Upper lobe of left lung (tissue), 6 donors: ENCODE measurements around the gene CATSPERB. TPM values are rescaled to one million over a fixed set of nuclear protein-coding genes. Genes with fewer than 3 reads are reported as not detected.
"Not testable (repeated sequence)": the region's sequence is repeated elsewhere in the genome, so short reads cannot be mapped to it uniquely, and the experiment has no call there.

Experiments used
- ATAC-seq, 2 donors: fragments of 200-7000 bp; cut with Tn5 transposase; one replicate each; pipeline ENCODE4 v1.9.1; 2022; ENCODE audit warnings: mild to moderate bottlenecking in 2 of 2, moderate library complexity in 2 of 2; ENCODE audit not compliant: low FRiP score in 2 of 2
- DNase-seq, 2 donors: peaks; one replicate each; pipeline ENCODE4 v3.0.0-alpha.2; 2019 to 2020
- H3K27ac ChIP-seq, 4 donors: fragments of 200-600 bp; sonication (generic); one replicate each; pipeline ENCODE4 v1.5.1; 2016 to 2019
- H3K27me3 ChIP-seq, 4 donors: fragments of 200-600 bp; sonication (generic); one replicate each; pipeline ENCODE4 v1.5.1; 2017 to 2019
- H3K36me3 ChIP-seq, 4 donors: fragments of 200-600 bp; sonication (generic); one replicate each; pipeline ENCODE4 v1.5.1; 2016 to 2019
- H3K4me1 ChIP-seq, 4 donors: fragments of 200-600 bp; sonication (generic); one replicate each; pipeline ENCODE4 v1.5.1; 2018 to 2019
- H3K4me3 ChIP-seq, 4 donors: fragments of 200-600 bp; sonication (generic); one replicate each; pipeline ENCODE4 v1.5.1; 2017 to 2019; ENCODE audit warnings: mild to moderate bottlenecking in 2 of 4, moderate library complexity in 1 of 4
- H3K9me3 ChIP-seq, 4 donors: fragments of 200-600 bp; sonication (generic); one replicate each; pipeline ENCODE4 v1.5.1; 2018 to 2019
- EP300 ChIP-seq, 4 donors: sonication (generic); formaldehyde crosslinking; IDR thresholded peaks; one replicate each; pipeline ENCODE4 v1.5.1; 2017; ENCODE audit warnings: antibody characterized with exemption in 4 of 4, control low read depth in 2 of 4
- POLR2A ChIP-seq, 4 donors: fragments of 450-650 bp; IDR thresholded peaks; one replicate each; pipeline ENCODE4 v1.5.1; 2016 to 2017; ENCODE audit warnings: antibody characterized with exemption in 4 of 4, mild to moderate bottlenecking in 2 of 4
- POLR2AphosphoS5 ChIP-seq, 2 donors: sonication (generic); formaldehyde crosslinking; IDR thresholded peaks; one replicate each; pipeline ENCODE4 v1.5.1; 2017; ENCODE audit warnings: antibody characterized with exemption in 2 of 2
- WGBS, 2 donors: methylation state at CpG; one replicate each; pipeline ENCODE4 v1.1.5; 2017 to 2018; 5-methylcytosine and 5-hydroxymethylcytosine counted together
- total RNA-seq, 6 donors: library from RNA; depleted of rRNA in 4 of 6; stranded (reverse); fragments of >200 nt in 4 of 6; gene quantifications; one replicate each; pipeline versions ENCODE4 v1.1.0 to v1.2.1, GENCODE V29; 2016 to 2021
- TF ChIP-seq, protein P1 (sequence below), 6 experiments: fragments of 450-650 bp in 4 of 6; fragments of 200-600 bp in 2 of 6; sonication (generic) in 2 of 6; IDR thresholded peaks; one replicate each; pipeline ENCODE4 v1.5.1; 2016 to 2019; ENCODE audit warnings: antibody characterized with exemption in 6 of 6
- donor health status: DM: no; HTN: no; CAD: no; lungs with moderate emphysema.
- donor health status: DM: no; HTN: yes; CAD: no; lungs with severe emphysema.

The CATSPERB gene
- total RNA-seq, 6 donors from 2014 or later, result 0.63 to 16.8 (median 3.9) TPM

- Histone ChIP-seq H3K9me3 (no peaks in the 10 kb centered on the region), H3K27ac (no peak overlapping the region), H3K4me3 (no peak overlapping the region), H3K27me3 (no peaks in the 10 kb centered on the region), H3K4me1 (no peaks in the 10 kb centered on the region), H3K36me3 (no peaks in the 10 kb centered on the region)
- TF ChIP-seq POLR2AphosphoS5 (IDR thresholded peaks at IDR 0.05), result no peak
- WGBS, 2 donors, result 86 to 91% methylated on average over 4 of the region's 4 CpGs
- DNase-seq (no peak), ATAC-seq (no peak)
Observed at GRCh38 chr14:91681118-91681517, 50.8 kb downstream of the CATSPERB start.

DNA sequence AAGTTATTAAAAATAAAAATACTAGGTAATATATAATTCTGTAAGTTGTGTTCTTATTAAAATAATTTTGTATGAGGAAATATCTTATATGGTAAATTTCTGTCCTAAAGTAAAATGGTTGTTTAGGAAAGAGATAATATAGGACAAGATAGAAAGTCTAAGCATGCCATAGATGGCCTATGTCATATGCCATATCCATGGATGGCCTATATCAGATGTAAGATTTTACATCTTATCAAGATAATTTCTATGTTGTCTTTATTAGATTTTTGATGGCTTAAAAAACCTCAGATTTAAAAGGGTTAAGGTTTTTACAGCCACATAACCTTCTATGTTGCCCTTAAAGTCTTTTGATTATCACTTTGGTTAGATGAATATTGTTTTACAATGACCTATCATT, 52.6 kb downstream of the CATSPERB start:
- Histone ChIP-seq H3K4me3 (no peak overlapping the region), H3K36me3 (no peaks in the 10 kb centered on the region), H3K4me1 (no peaks in the 10 kb centered on the region), H3K27ac (no peak overlapping the region), H3K27me3 (no peaks in the 10 kb centered on the region), H3K9me3 (no peaks in the 10 kb centered on the region)
- no peak for DNase-seq
- TF ChIP-seq, protein P1, sequence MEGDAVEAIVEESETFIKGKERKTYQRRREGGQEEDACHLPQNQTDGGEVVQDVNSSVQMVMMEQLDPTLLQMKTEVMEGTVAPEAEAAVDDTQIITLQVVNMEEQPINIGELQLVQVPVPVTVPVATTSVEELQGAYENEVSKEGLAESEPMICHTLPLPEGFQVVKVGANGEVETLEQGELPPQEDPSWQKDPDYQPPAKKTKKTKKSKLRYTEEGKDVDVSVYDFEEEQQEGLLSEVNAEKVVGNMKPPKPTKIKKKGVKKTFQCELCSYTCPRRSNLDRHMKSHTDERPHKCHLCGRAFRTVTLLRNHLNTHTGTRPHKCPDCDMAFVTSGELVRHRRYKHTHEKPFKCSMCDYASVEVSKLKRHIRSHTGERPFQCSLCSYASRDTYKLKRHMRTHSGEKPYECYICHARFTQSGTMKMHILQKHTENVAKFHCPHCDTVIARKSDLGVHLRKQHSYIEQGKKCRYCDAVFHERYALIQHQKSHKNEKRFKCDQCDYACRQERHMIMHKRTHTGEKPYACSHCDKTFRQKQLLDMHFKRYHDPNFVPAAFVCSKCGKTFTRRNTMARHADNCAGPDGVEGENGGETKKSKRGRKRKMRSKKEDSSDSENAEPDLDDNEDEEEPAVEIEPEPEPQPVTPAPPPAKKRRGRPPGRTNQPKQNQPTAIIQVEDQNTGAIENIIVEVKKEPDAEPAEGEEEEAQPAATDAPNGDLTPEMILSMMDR (IDR thresholded peaks at IDR 0.05), result no peak
- no peak for TF ChIP-seq POLR2AphosphoS5 (IDR thresholded peaks at IDR 0.05)
- no peak for TF ChIP-seq POLR2A (IDR thresholded peaks at IDR 0.05)
- no peak for TF ChIP-seq EP300 (IDR thresholded peaks at IDR 0.05)
- ATAC-seq, result no peak

- WGBS, 2 donors, result 91% methylated on average over 3 of the region's 3 CpGs
- H3K9me3 ChIP-seq, H3K36me3 ChIP-seq, H3K27ac ChIP-seq, H3K4me1 ChIP-seq, ATAC-seq, H3K27me3 ChIP-seq, H3K4me3 ChIP-seq, DNase-seq: not testable (repeated sequence)
Observed at GRCh38 chr14:91677687-91678086, 54.2 kb downstream of the CATSPERB start.

GRCh38 chr14:91674911-91675310, 57.0 kb downstream of the CATSPERB start:
- Histone ChIP-seq H3K4me3 (no peak overlapping the region), H3K27me3 (no peaks in the 10 kb centered on the region), H3K27ac (no peak overlapping the region), H3K9me3 (no peaks in the 10 kb centered on the region), H3K36me3 (no peaks in the 10 kb centered on the region), H3K4me1 (no peaks in the 10 kb centered on the region)
- no peak for DNase-seq
- no peak for TF ChIP-seq POLR2A (IDR thresholded peaks at IDR 0.05)
- no peak for ATAC-seq
- 71 to 76% methylated on average over 3 of the region's 3 CpGs for WGBS, 2 donors

DNA sequence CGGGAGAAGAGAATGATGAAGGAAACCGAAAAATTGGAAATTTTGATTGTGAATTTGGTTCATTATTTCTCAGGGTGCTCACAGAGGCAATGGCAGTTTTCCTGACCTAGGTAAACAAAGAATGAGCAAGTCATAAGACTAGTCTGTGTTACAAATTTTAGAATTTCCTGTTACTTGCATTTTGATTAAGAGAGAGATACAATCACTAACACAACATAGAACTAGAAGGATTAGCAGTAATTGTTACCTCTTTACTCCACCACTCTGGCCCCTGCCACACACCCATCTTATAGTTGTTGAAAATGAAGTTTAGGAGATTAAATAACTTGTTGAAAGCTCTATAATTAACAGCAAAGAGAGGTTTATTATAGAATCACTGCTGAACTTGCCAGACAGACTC, 62.0 kb downstream of the CATSPERB start:
- DNase-seq (no peak), ATAC-seq (no peak)
- no peak overlapping the region for H3K4me3 ChIP-seq
- no peak overlapping the region for H3K27ac ChIP-seq
- WGBS, 2 donors, result 79 to 82% methylated on average over 2 of the region's 2 CpGs
- H3K27me3 ChIP-seq, result no peaks in the 10 kb centered on the region
- TF ChIP-seq POLR2AphosphoS5 (IDR thresholded peaks at IDR 0.05), result no peak
- no peaks in the 10 kb centered on the region for H3K36me3 ChIP-seq
- no peaks in the 10 kb centered on the region for H3K4me1 ChIP-seq
- no peaks in the 10 kb centered on the region for H3K9me3 ChIP-seq

DNA sequence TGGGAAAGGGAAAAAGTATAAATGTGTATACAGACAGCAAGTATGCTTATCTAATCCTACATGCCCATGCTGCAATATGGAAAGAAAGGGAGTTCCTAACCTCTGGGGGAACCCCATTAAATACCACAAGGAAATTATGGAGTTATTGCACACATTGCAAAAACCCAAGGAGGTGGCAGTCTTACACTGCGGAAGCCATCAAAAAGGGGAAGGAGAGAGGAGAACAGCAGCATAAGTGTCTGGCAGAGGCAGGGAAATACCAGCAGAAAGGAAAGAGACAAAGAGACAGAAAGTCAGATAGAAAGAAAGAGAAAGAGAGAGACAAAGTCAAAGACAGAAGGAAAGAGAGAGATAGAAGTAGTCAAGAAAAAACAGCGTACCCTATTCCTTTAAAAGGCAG, 64.8 kb downstream of the CATSPERB start:
- WGBS, 2 donors, result 66 to 80% methylated on average over 2 of the region's 2 CpGs
- ATAC-seq, H3K27me3 ChIP-seq, DNase-seq, H3K36me3 ChIP-seq, H3K4me1 ChIP-seq, H3K9me3 ChIP-seq, H3K27ac ChIP-seq, H3K4me3 ChIP-seq: not testable (repeated sequence)

DNA sequence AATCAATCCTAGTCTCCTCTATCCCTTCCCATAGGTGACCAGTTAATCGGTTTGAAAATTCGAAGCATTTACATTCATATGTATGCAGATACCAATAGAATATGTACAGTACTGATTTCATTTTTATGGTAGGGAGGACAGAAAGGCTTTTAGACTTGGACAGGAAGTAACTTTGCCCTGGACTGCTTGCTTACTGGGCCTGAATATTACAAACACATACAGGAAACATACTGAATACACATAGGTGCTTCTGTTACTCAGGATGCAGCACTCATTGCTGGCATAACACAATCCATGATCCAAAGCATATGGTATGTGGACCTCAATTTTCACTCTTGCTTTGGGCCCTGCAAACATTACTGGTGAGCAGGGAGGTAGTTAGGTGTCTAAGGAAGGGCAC, 71.1 kb downstream of the CATSPERB start:
- Histone ChIP-seq H3K4me1 (no peaks in the 10 kb centered on the region), H3K4me3 (no peak overlapping the region), H3K27me3 (no peaks in the 10 kb centered on the region), H3K36me3 (no peaks in the 10 kb centered on the region), H3K27ac (no peak overlapping the region), H3K9me3 (no peaks in the 10 kb centered on the region)
- ATAC-seq, result no peak
- DNase-seq, result no peak
- TF ChIP-seq EP300 (IDR thresholded peaks at IDR 0.05) (no peak), POLR2A (IDR thresholded peaks at IDR 0.05) (no peak)
- TF ChIP-seq, protein P1 (IDR thresholded peaks at IDR 0.05), result no peak
- WGBS, 2 donors, result 70 to 92% methylated on average over 2 of the region's 2 CpGs

- no peak for DNase-seq
- Histone ChIP-seq H3K4me3 (no peak overlapping the region), H3K9me3 (no peaks in the 10 kb centered on the region), H3K36me3 (no peaks in the 10 kb centered on the region), H3K4me1 (no peaks in the 10 kb centered on the region), H3K27me3 (no peaks in the 10 kb centered on the region), H3K27ac (no peak overlapping the region)
- WGBS, 2 donors, result 83 to 89% methylated on average over 1 of the region's 1 CpG
- no peak for TF ChIP-seq POLR2AphosphoS5 (IDR thresholded peaks at IDR 0.05)
- no peak for ATAC-seq
Observed at GRCh38 chr14:91654836-91655235, 77.0 kb downstream of the CATSPERB start.
